HepG2 (cell line): ENCODE results near the gene PCDHGA1. TPM values are rescaled to one million over a fixed set of nuclear protein-coding genes. Genes with fewer than 3 reads are reported as not detected.

Experiments
- ATAC-seq: fragments of 200-7000 bp; cut with Tn5 transposase; 3 replicates; pipeline ENCODE4 v1.9.1; 2020; ENCODE audit warnings: mild to moderate bottlenecking, moderate library complexity
- BruUV-seq: library from RNA; stranded (reverse); fragments of 400-500 nt; replicated peaks from 2 replicates; lab custom pipeline; 2021; lab: Mats Ljungman, UMichigan
- CTCF ChIA-PET: fragments of 300-600 bp; formaldehyde crosslinking; extraction: SDS; loops from one replicate; lab custom pipeline; 2021; ENCODE audit warnings: low total read pairs, inconsistent platforms, low intra/inter-chr PET ratio; lab: Yijun Ruan, JAX
- POLR2A ChIA-PET: fragments of 350-600 bp; sonication (Branson Sonifier 250); formaldehyde crosslinking; loops from one replicate; lab custom pipeline; 2020; ENCODE audit warnings: antibody characterized with exemption, inconsistent platforms; lab: Yijun Ruan, JAX
- DNase-seq: peaks from one replicate; pipeline ENCODE4 v3.0.0-alpha.2; 2015; ENCODE audit warnings: low spot score
- FAIRE-seq: peaks from 3 replicates; lab custom pipeline; 2011; peaks lifted over from hg19 to GRCh38; lab: Jason Lieb, UNC
- H2AFZ ChIP-seq: one replicate; pipeline ENCODE4 v1.6.1; 2011; ENCODE audit warnings: low read length, inconsistent platforms
- H3K27ac ChIP-seq: fragments of 300-600 bp; 3 replicates; pipeline ENCODE4 v1.8.0; 2011; ENCODE audit warnings: mixed run types, mild to moderate bottlenecking, mixed read lengths, low read length, inconsistent platforms; ENCODE audit not compliant: insufficient read depth; ENCODE audit errors: extremely low read length
- H3K27me3 ChIP-seq, 2 experiments: fragments of 200-600 bp in 1 of 2; 2 replicates in 1 of 2; 3 replicates in 1 of 2; pipeline versions ENCODE4 v1.6.0 to v1.8.0; 2011; ENCODE audit warnings: low read length in 2 of 2, mild to moderate bottlenecking in 2 of 2, moderate library complexity in 2 of 2, inconsistent platforms in 1 of 2; ENCODE audit not compliant: insufficient read depth in 2 of 2, control insufficient read depth in 1 of 2
- H3K36me3 ChIP-seq, 2 experiments: fragments of 200-600 bp in 1 of 2; replicated peaks in 1 of 2; 2 replicates in 1 of 2; 3 replicates in 1 of 2; pipeline versions ENCODE4 v1.5.1 to v1.8.0; 2011; ENCODE audit warnings: low read length in 2 of 2, inconsistent platforms in 1 of 2; ENCODE audit not compliant: insufficient read depth in 2 of 2, control insufficient read depth in 1 of 2
- H3K4me1 ChIP-seq: 2 replicates; pipeline ENCODE4 v1.5.1; 2012; ENCODE audit warnings: low read length, inconsistent platforms; ENCODE audit not compliant: insufficient read depth
- H3K4me2 ChIP-seq: 2 replicates; pipeline ENCODE4 v1.6.0; 2011; ENCODE audit warnings: low read depth, low read length, inconsistent platforms
- H3K4me3 ChIP-seq, 3 experiments: fragments of 200-600 bp in 1 of 3; sonication (generic), shearing (Covaris generic) in 1 of 3; replicated peaks in 1 of 3; 2 replicates each; pipeline ENCODE4 v1.5.1; 2011 to 2016; ENCODE audit warnings: low read length in 3 of 3, inconsistent platforms in 2 of 3, low read depth in 2 of 3, mild to moderate bottlenecking in 2 of 3, control low read depth in 1 of 3, mixed read lengths in 1 of 3; ENCODE audit not compliant: insufficient read depth in 1 of 3
- H3K79me2 ChIP-seq: one replicate; pipeline ENCODE4 v1.6.1; 2011; ENCODE audit warnings: low read length, inconsistent platforms; ENCODE audit not compliant: insufficient read depth
- H3K9ac ChIP-seq: 2 replicates; pipeline ENCODE4 v1.6.0; 2011; ENCODE audit warnings: mild to moderate bottlenecking, low read depth, low read length, inconsistent platforms; ENCODE audit not compliant: insufficient read depth
- H3K9me3 ChIP-seq: 2 replicates; pipeline ENCODE4 v1.5.1; 2012; ENCODE audit warnings: mild to moderate bottlenecking, low read length
- H4K20me1 ChIP-seq: 2 replicates; pipeline ENCODE4 v1.6.0; 2011; ENCODE audit warnings: inconsistent platforms, mild to moderate bottlenecking, low read length, moderate library complexity; ENCODE audit not compliant: insufficient read depth
- CC2D1A ChIP-seq: sonication (generic); formaldehyde crosslinking; IDR thresholded peaks from 2 replicates; pipeline ENCODE4 v1.8.1; 2023; ENCODE audit warnings: mild to moderate bottlenecking, missing genetic modification reagents
- CHCHD3 ChIP-seq: sonication (generic); formaldehyde crosslinking; IDR thresholded peaks from 2 replicates; pipeline ENCODE4 v1.8.0; 2022; ENCODE audit warnings: mild to moderate bottlenecking, missing genetic modification reagents, moderate library complexity
- ELK4 ChIP-seq: sonication (generic); formaldehyde crosslinking; IDR thresholded peaks from 2 replicates; pipeline ENCODE4 v1.9.0; 2021; ENCODE audit warnings: missing genetic modification reagents, borderline replicate concordance
- EZH2 ChIP-seq: conservative IDR thresholded peaks from 2 replicates; pipeline ENCODE4 v1.6.1; 2012; ENCODE audit warnings: mild to moderate bottlenecking, low read depth, low read length, moderate library complexity
- PAX8 ChIP-seq: sonication (generic); formaldehyde crosslinking; IDR thresholded peaks from 2 replicates; pipeline ENCODE4 v1.8.0; 2022; ENCODE audit warnings: mild to moderate bottlenecking, missing genetic modification reagents, borderline replicate concordance
- PBX2 ChIP-seq: IDR thresholded peaks from 2 replicates; pipeline ENCODE4 v1.6.1; 2016; ENCODE audit warnings: control low read depth
- SALL1 ChIP-seq: sonication (generic); formaldehyde crosslinking; IDR thresholded peaks from 2 replicates; pipeline ENCODE4 v1.8.0; 2022; ENCODE audit warnings: mild to moderate bottlenecking, missing genetic modification reagents
- SMAD1 ChIP-seq: sonication (generic); formaldehyde crosslinking; IDR thresholded peaks from 2 replicates; pipeline ENCODE4 v1.4.0; 2020; ENCODE audit warnings: missing genetic modification reagents, low read depth, mild to moderate bottlenecking, borderline replicate concordance
- TBX3 ChIP-seq: fragments of 450-650 bp; IDR thresholded peaks from 2 replicates; pipeline ENCODE4 v1.6.1; 2017; ENCODE audit warnings: antibody characterized with exemption, mild to moderate bottlenecking, inconsistent platforms, borderline replicate concordance
- THAP7 ChIP-seq: sonication (generic); formaldehyde crosslinking; IDR thresholded peaks from 2 replicates; pipeline ENCODE4 v1.8.1; 2023; ENCODE audit warnings: mild to moderate bottlenecking, missing genetic modification reagents
- YY1 ChIP-seq: IDR thresholded peaks from 2 replicates; pipeline ENCODE4 v1.6.1; 2011; ENCODE audit warnings: low read length, low read depth, moderate library complexity, mild to moderate bottlenecking; ENCODE audit not compliant: insufficient read depth, insufficient replicate concordance
- ZBTB39 ChIP-seq: sonication (generic); formaldehyde crosslinking; IDR thresholded peaks from 2 replicates; pipeline ENCODE4 v1.5.0; 2020; ENCODE audit warnings: missing genetic modification reagents
- ZMAT3 ChIP-seq: sonication (generic); formaldehyde crosslinking; conservative IDR thresholded peaks from 2 replicates; pipeline ENCODE4 v1.7.0; 2021; ENCODE audit warnings: missing genetic modification reagents
- ZNF333 ChIP-seq: sonication (generic); formaldehyde crosslinking; IDR thresholded peaks from 2 replicates; pipeline ENCODE4 v1.4.0; 2020; ENCODE audit warnings: mild to moderate bottlenecking, missing genetic modification reagents, borderline replicate concordance
- WGBS: methylation state at CpG from one replicate; pipeline ENCODE4 v1.1.6; 2017; ENCODE audit warnings: low lambda C conversion rate; 5-methylcytosine and 5-hydroxymethylcytosine counted together
- in situ Hi-C: cut with HindIII; loops from 2 replicates; pipeline ENCODE4 v1.10.0; 2017; ENCODE audit warnings: low pct_unique_long_range_greater_than_20kb; ENCODE audit not compliant: extremely low pct_ligation_motif_present
- intact Hi-C: fragments of 100-400 bp; cut with micrococcal nuclease; formaldehyde crosslinking; loops from one replicate; pipeline ENCODE4 v1.10.0; 2022; ENCODE audit not compliant: unreplicated experiment
- polyA plus RNA-seq, 8 experiments: library from polyadenylated mRNA; depleted of rRNA in 3 of 8; stranded (reverse) in 7 of 8; unstranded in 1 of 8; fragments of >200 nt; fragmentation: Illumina TruSeq in 4 of 8; extraction: Trizol in 4 of 8; gene quantifications; 2 replicates each; pipeline versions ENCODE4 v1.2.1 to v1.2.3, GENCODE V29; 2011 to 2016; ENCODE audit warnings: low read depth in 4 of 8, missing spikeins in 1 of 8, mixed read lengths in 1 of 8; ENCODE audit not compliant: insufficient read depth in 1 of 8
- total RNA-seq, 5 experiments: library from RNA; depleted of rRNA; stranded (reverse); fragments of >200 nt; fragmentation: Illumina TruSeq; extraction: Trizol; gene quantifications; 2 replicates each; pipeline ENCODE4 v1.2.3, GENCODE V29; 2016; ENCODE audit warnings: low read depth in 1 of 5
- TF ChIP-seq, protein P1 (sequence below): sonication (generic); formaldehyde crosslinking; IDR thresholded peaks from 2 replicates; pipeline ENCODE4 v1.9.0; 2022; ENCODE audit warnings: low read depth, missing genetic modification reagents

The PCDHGA1 gene
- total and polyA plus RNA-seq, 2 of the 13 experiments (the other 11 are each of a cell fraction or from before 2014, with no cell fraction given): 0.31 to 0.40 TPM

DNA sequence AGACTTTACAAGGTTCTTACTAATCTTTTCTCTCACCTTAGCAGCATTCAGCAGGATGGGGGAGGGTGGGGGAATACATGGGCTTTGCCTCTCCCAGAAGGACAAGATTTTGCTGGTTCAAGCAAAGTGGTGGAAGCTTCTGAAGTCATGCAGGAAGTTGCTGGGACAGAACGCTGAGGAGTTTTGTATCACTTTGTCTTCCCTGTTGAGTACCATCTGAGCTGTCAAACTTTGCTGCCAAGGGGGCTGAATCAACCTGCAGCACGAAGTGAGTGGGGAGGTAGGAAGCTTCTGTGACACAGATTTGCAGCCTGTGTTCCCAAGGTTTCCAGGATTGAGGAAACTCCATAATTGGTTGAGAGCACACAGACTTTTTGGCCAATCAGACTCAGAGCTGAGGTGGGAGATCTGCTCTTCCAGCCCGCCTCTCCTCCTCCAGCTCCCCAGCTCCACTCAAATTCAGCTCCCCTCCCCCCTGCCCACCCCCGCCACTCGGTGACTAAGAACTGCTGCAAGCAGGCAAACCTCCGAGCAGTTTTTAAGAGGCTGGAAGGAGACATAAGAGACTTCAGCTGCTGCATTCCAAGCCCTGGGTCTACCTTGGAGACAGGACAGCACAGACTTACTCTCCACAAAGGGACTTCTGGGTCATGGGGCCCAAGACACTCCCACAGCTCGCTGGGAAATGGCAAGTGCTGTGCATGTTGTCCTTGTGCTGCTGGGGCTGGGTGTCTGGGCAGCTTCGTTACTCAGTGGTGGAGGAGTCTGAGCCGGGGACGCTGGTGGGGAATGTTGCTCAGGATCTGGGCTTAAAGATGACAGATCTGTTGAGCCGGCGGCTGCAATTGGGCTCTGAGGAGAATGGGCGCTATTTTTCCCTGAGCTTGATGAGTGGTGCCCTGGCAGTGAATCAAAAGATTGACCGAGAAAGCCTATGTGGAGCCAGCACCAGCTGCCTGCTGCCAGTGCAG is 158.6 kb downstream of the PCDHGA1 start, which contains the start of gene PCDHGC5:
Gene PCDHGC5 (plus strand): TSS at position 491 of the 971 bp plus-strand sequence. CDS start 160 bp downstream, at position 651.
- intact Hi-C loops (no loop called here), in situ Hi-C loops (no loop called here)
- Histone ChIP-seq H3K36me3 (no peaks in the 10 kb centered on the region), H3K27me3 (peaks cover 4 to 39% of the 10 kb centered on the region in 2 experiments), H3K4me3 (no peak within 1 kb of the TSS), H4K20me1 (no peaks in the 10 kb centered on the region), H2AFZ (no peak within 1 kb of the TSS), H3K9me3 (no peaks in the 10 kb centered on the region), H3K27ac (no peak within 1 kb of the TSS), H3K4me2 (no peak within 1 kb of the TSS), H3K4me1 (no peaks in the 10 kb centered on the region), H3K9ac (no peak within 1 kb of the TSS), H3K79me2 (no peaks in the 10 kb centered on the region)
- CTCF ChIA-PET: no interaction called here
- no peak for DNase-seq
- FAIRE-seq: no peak
- POLR2A ChIA-PET: no interaction called here
- WGBS: 33% methylated on average over 10 of the region's 14 CpGs
- no TSS peak for BruUV-seq
- no peak for ATAC-seq
- no peak for TF ChIP-seq CC2D1A (CRISPR knock-in tag)
- no peak for TF ChIP-seq ELK4
- no peak for TF ChIP-seq TBX3
- no peak for TF ChIP-seq ZBTB39
- no peak for TF ChIP-seq EZH2
- no peak for TF ChIP-seq PAX8 (CRISPR knock-in tag)
- no peak for TF ChIP-seq ZMAT3 (CRISPR knock-in tag)
- TF ChIP-seq ZNF333 (CRISPR knock-in tag): no peak
- TF ChIP-seq CHCHD3: no peak
- no peak for TF ChIP-seq SMAD1 (CRISPR knock-in tag)
- TF ChIP-seq THAP7: no peak
- TF ChIP-seq YY1: no peak
- TF ChIP-seq, protein P1, sequence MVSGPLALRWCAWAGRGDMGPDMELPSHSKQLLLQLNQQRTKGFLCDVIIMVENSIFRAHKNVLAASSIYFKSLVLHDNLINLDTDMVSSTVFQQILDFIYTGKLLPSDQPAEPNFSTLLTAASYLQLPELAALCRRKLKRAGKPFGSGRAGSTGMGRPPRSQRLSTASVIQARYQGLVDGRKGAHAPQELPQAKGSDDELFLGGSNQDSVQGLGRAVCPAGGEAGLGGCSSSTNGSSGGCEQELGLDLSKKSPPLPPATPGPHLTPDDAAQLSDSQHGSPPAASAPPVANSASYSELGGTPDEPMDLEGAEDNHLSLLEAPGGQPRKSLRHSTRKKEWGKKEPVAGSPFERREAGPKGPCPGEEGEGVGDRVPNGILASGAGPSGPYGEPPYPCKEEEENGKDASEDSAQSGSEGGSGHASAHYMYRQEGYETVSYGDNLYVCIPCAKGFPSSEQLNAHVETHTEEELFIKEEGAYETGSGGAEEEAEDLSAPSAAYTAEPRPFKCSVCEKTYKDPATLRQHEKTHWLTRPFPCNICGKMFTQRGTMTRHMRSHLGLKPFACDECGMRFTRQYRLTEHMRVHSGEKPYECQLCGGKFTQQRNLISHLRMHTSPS: no peak
- no peak for TF ChIP-seq PBX2 (CRISPR knock-in tag)
- no peak for TF ChIP-seq SALL1
